CD4-positive, alpha-beta T cell treated with Interleukin-2 at 100 ng/mL for 4 hours (primary cell): Measurements from ENCODE around the gene COQ8B.
A peak's percentile ranks its signal among the peaks of the same experiment; 100 is the strongest.
"Not testable (repeated sequence)": the region's sequence is repeated elsewhere in the genome, so short reads cannot be mapped to it uniquely, and the experiment has no call there.

Experiments used
- DNase-seq: peaks from one replicate; pipeline ENCODE4 v3.0.0-alpha.2; 2020; ENCODE audit warnings: low spot score

Gene COQ8B

GRCh38 chr19:40668991-40669614, 47.6 kb downstream of the COQ8B start:
- DNase-seq = no peak

- no peak for DNase-seq
Observed at GRCh38 chr19:40667602-40668001, 49.1 kb downstream of the COQ8B start.

GRCh38 chr19:40666803-40667438, 49.8 kb downstream of the COQ8B start:
- DNase-seq = no peak

GRCh38 chr19:40663695-40664692, 52.7 kb downstream of the COQ8B start:
- peak; percentile 23 for DNase-seq

GRCh38 chr19:40662925-40663694, 53.6 kb downstream of the COQ8B start:
- DNase-seq = peak; percentile 93

GRCh38 chr19:40661616-40662015, 55.1 kb downstream of the COQ8B start:
- no peak for DNase-seq

GRCh38 chr19:40659566-40659965, 57.1 kb downstream of the COQ8B start:
- DNase-seq = no peak

GRCh38 chr19:40659116-40659515, 57.6 kb downstream of the COQ8B start:
- DNase-seq = no peak

GRCh38 chr19:40658031-40658430, 58.7 kb downstream of the COQ8B start:
- DNase-seq = no peak

- DNase-seq = not testable (repeated sequence)
Observed at GRCh38 chr19:40655684-40656083, 61.0 kb downstream of the COQ8B start.

GRCh38 chr19:40652303-40652702, 64.4 kb downstream of the COQ8B start:
- not testable (repeated sequence) for DNase-seq

- no peak for DNase-seq
Observed at GRCh38 chr19:40650749-40651305, 65.9 kb downstream of the COQ8B start.

- DNase-seq = not testable (repeated sequence)
Observed at GRCh38 chr19:40649903-40650675, 66.6 kb downstream of the COQ8B start.

- DNase-seq = no peak
Observed at GRCh38 chr19:40646743-40647254, 69.9 kb downstream of the COQ8B start.

- no peak for DNase-seq
Observed at GRCh38 chr19:40642757-40643305, 73.9 kb downstream of the COQ8B start.

GRCh38 chr19:40642051-40642706, 74.5 kb downstream of the COQ8B start:
- DNase-seq = no peak
